Chondrocyte (in vitro differentiated cells): ENCODE measurements around the gene LARGE1. TPM values are rescaled to one million over a fixed set of nuclear protein-coding genes. Genes with fewer than 3 reads are reported as not detected.

Experiments
- DNase-seq: peaks from one replicate; pipeline ENCODE4 v3.0.0; 2021; ENCODE audit warnings: mixed read lengths, low spot score
- H3K27ac Mint-ChIP-seq: one replicate; pipeline ENCODE4 v1.8.0; 2021; ENCODE audit warnings: mild to moderate bottlenecking, moderate library complexity, mixed read lengths; ENCODE audit not compliant: unreplicated experiment
- H3K27me3 Mint-ChIP-seq: 2 replicates; pipeline ENCODE4 v1.8.0; 2021; ENCODE audit warnings: low read depth, mixed read lengths
- H3K36me3 Mint-ChIP-seq: 2 replicates; pipeline ENCODE4 v1.8.0; 2021; ENCODE audit warnings: low read depth, mixed read lengths
- H3K4me1 Mint-ChIP-seq: 2 replicates; pipeline ENCODE4 v1.8.0; 2021; ENCODE audit warnings: low read depth, mild to moderate bottlenecking, mixed read lengths
- H3K4me3 Mint-ChIP-seq: one replicate; pipeline ENCODE4 v1.8.0; 2021; ENCODE audit warnings: mild to moderate bottlenecking, moderate library complexity, mixed read lengths; ENCODE audit not compliant: unreplicated experiment
- H3K9me3 Mint-ChIP-seq: 2 replicates; pipeline ENCODE4 v1.8.0; 2021; ENCODE audit warnings: low read depth, mixed read lengths
- CTCF ChIP-seq: fragments of 200-600 bp; sonication (generic); IDR thresholded peaks from 2 replicates; pipeline ENCODE4 v1.5.0; 2021; ENCODE audit warnings: antibody characterized with exemption, mild to moderate bottlenecking, moderate library complexity
- total RNA-seq: library from RNA; stranded (reverse); gene quantifications from 3 replicates; pipeline ENCODE4 v1.2.1, GENCODE V29; 2021

The LARGE1 gene
- total RNA-seq, 1 donor from 2014 or later, result 21.3 TPM

GRCh38 chr22:33426451-33426850, 493.8 kb downstream of the LARGE1 start:
- TF ChIP-seq CTCF, result no peak
- H3K9me3 Mint-ChIP-seq, result peaks cover 4% of the 10 kb centered on the region
- peaks cover 2% of the 10 kb centered on the region for H3K36me3 Mint-ChIP-seq
- no peak overlapping the region for H3K4me3 Mint-ChIP-seq
- no peak overlapping the region for H3K27ac Mint-ChIP-seq
- DNase-seq, result no peak
- H3K27me3 Mint-ChIP-seq, result no peaks in the 10 kb centered on the region
- H3K4me1 Mint-ChIP-seq, result peaks cover 13% of the 10 kb centered on the region

- H3K27ac Mint-ChIP-seq, result no peak overlapping the region
- H3K36me3 Mint-ChIP-seq, result peaks cover 2% of the 10 kb centered on the region
- no peak for DNase-seq
- no peak overlapping the region for H3K4me3 Mint-ChIP-seq
- no peaks in the 10 kb centered on the region for H3K27me3 Mint-ChIP-seq
- no peak for TF ChIP-seq CTCF
- peaks cover 4% of the 10 kb centered on the region for H3K9me3 Mint-ChIP-seq
- peaks cover 8% of the 10 kb centered on the region for H3K4me1 Mint-ChIP-seq
Observed at GRCh38 chr22:33421859-33422258, 498.4 kb downstream of the LARGE1 start.

GRCh38 chr22:33418484-33418883, 501.8 kb downstream of the LARGE1 start:
- Mint-ChIP-seq H3K9me3 (peaks cover 4% of the 10 kb centered on the region), H3K27ac (no peak overlapping the region), H3K27me3 (no peaks in the 10 kb centered on the region), H3K4me3 (no peak overlapping the region), H3K36me3 (peaks cover 5% of the 10 kb centered on the region), H3K4me1 (no peaks in the 10 kb centered on the region)
- DNase-seq, result no peak
- no peak for TF ChIP-seq CTCF

GRCh38 chr22:33415401-33415800, 504.9 kb downstream of the LARGE1 start:
- DNase-seq, result no peak
- Mint-ChIP-seq H3K36me3 (peaks cover 3% of the 10 kb centered on the region), H3K4me1 (no peaks in the 10 kb centered on the region), H3K9me3 (no peaks in the 10 kb centered on the region), H3K27me3 (no peaks in the 10 kb centered on the region), H3K4me3 (no peak overlapping the region), H3K27ac (no peak overlapping the region)
- no peak for TF ChIP-seq CTCF

GRCh38 chr22:33409079-33409478, 511.2 kb downstream of the LARGE1 start:
- no peak for DNase-seq
- no peak overlapping the region for H3K27ac Mint-ChIP-seq
- no peaks in the 10 kb centered on the region for H3K27me3 Mint-ChIP-seq
- H3K9me3 Mint-ChIP-seq, result no peaks in the 10 kb centered on the region
- no peaks in the 10 kb centered on the region for H3K36me3 Mint-ChIP-seq
- no peak for TF ChIP-seq CTCF
- H3K4me3 Mint-ChIP-seq, result no peak overlapping the region
- H3K4me1 Mint-ChIP-seq, result no peaks in the 10 kb centered on the region
